Myocyte (in vitro differentiated cells): ENCODE results near the gene CTNS. TPM values are rescaled to one million over a fixed set of nuclear protein-coding genes. Genes with fewer than 3 reads are reported as not detected.

Source experiments
- DNase-seq: peaks from one replicate; pipeline ENCODE4 v3.0.0-alpha.2; 2012; ENCODE audit warnings: low read depth
- total RNA-seq: library from RNA; depleted of rRNA; stranded (reverse); fragments of >200 nt; gene quantifications from 2 replicates; pipeline ENCODE4 v1.2.3, GENCODE V29; 2014

Gene CTNS
- total RNA-seq, 1 donor from 2014 or later, result 39.6 TPM

- no peak for DNase-seq
Observed at GRCh38 chr17:3710951-3711383, 74.4 kb downstream of the CTNS start.

Other genes starting within 250 kb of the CTNS start
- not detected in 2 replicates for gene OR1E1, start 238.3 kb upstream of the CTNS start, total RNA-seq
- gene OR3A3, start 225.4 kb upstream of the CTNS start, total RNA-seq, result not detected in 2 replicates
- not detected in 2 replicates for gene OR1E2, start 202.9 kb upstream of the CTNS start, total RNA-seq
- gene SPATA22, start 164.9 kb upstream of the CTNS start, total RNA-seq, result not detected in 2 replicates
- 0.03 and 0.05 TPM in 2 replicates for gene ASPA, start 160.8 kb upstream of the CTNS start, total RNA-seq
- 0.08 and 0.26 TPM in 2 replicates for gene TRPV3, start 78.9 kb upstream of the CTNS start, total RNA-seq
- gene TRPV1, start 27.3 kb upstream of the CTNS start, total RNA-seq, result 0.99 and 1.3 TPM in 2 replicates
- gene SHPK, start 510 bp upstream of the CTNS start, total RNA-seq, result 3.5 and 4.8 TPM in 2 replicates
- gene TAX1BP3, start 31.8 kb downstream of the CTNS start, total RNA-seq, result 95.1 and 122 TPM in 2 replicates
- 47.0 and 60.7 TPM in 2 replicates for gene EMC6, start 32.1 kb downstream of the CTNS start, total RNA-seq
- 42.7 and 63.4 TPM in 2 replicates for gene P2RX5, start 59.4 kb downstream of the CTNS start, total RNA-seq
- 0.78 and 1.6 TPM in 2 replicates for gene HASPIN, start 87.1 kb downstream of the CTNS start, total RNA-seq
- gene ITGAE, start 164.4 kb downstream of the CTNS start, total RNA-seq, result 23.1 and 26.4 TPM in 2 replicates
- 12.7 and 13.7 TPM in 2 replicates for gene NCBP3, start 209.5 kb downstream of the CTNS start, total RNA-seq